GM21786 (cell line): Measurements from ENCODE around the gene SPAG16.
"Not testable (repeated sequence)": the region's sequence is repeated elsewhere in the genome, so short reads cannot be mapped to it uniquely, and the experiment has no call there.

ENCODE experiments used
- ATAC-seq: cut with Tn5 transposase; IDR thresholded peaks from one replicate; pipeline ENCODE4 v1.9.1; 2021; ENCODE audit not compliant: unreplicated experiment

The SPAG16 gene

DNA sequence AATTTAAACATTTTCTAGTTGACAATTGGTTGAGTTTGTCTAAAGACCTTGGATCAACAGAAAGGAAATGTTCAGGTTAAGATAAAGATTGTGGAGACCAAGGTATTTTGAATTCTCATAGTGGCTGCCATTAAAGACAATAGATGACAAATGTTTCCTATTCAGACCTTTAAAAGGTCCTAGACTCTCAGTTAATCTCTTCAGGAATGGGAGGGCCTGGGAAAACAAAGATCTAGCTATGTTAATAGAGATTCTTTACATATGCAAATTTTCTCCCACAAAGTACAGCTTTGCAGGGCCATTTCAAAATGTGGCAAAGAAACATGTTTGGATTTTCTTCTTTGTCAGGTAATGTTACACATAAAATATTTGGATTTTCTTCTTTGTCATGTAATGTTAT lies 403.9 kb downstream of the SPAG16 start:
- ATAC-seq, result no peak

DNA sequence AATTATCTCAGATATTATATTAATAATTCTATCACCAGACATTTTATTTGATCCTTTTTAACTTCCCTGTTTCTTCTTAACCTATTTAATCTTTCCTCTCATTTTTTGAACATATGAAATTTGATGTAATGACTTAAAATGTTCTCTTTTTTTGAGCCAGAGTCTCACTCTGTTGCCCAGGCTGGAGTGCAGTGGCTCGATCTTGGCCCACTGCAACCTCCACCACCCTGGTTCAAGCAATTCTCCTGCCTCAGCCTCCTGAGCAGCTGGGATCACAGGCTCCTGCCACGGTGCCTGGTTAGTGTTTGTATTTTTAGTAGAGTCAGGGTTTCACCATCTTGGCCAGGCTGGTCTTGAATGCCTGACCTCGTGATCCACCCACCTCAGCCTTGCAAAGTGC lies 404.6 kb downstream of the SPAG16 start:
- ATAC-seq, result not testable (repeated sequence)

DNA sequence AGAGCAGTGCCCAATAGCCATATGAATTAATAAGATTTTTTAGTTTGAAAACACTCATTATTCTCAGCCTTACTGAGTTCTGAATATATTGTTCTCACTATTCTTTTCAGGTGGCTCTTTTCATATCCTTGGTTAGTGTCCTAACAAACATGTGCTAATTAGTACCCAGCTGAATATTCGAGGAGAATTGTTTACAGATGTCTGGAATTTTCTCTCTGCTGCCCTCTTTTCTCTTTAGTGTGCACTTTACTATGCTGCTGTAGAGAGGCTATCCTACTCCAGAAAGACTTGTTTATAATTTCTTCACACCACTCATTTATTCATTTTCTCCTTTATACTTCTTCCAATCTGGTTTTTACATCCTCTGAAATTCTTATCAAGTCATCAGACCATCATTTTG lies 405.3 kb downstream of the SPAG16 start:
- ATAC-seq, result no peak

DNA sequence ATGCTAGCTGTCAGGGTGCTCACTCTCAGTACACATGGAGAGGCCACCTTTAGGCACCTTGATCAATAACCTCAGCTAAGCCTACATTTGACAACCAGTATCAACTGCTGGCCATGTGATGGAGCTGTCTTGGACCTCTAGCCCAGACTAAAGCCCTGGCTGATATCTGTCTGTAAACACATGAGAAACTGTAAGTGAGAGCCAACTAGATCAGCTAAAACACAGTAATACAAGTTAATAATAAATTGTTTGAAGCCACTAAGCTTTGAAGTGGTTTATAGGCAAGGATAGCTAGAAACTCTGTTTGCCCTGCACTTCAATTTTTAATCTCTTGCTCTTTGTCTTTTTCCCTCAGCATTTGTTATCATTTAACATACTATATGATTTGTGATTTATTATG lies 407.1 kb downstream of the SPAG16 start:
- no peak for ATAC-seq

DNA sequence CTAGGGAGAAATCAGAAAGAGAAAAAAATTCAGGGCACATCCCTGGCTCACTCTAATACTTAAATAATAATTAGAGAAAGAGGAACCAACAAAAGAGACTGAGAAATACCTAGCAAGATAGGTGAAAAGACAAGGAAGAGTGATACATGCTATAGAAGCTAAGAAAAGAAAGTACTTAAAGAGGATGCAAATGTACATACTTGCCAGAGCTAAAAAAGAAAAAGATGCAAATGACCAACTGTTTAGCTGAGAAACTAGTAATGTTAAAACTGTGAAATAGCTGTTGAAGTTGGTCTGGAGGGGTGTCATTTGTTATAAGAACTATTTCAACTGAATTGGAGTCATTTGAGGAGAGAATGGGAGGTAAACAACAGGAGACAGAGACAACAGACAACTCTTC lies 412.2 kb downstream of the SPAG16 start:
- ATAC-seq, result no peak

DNA sequence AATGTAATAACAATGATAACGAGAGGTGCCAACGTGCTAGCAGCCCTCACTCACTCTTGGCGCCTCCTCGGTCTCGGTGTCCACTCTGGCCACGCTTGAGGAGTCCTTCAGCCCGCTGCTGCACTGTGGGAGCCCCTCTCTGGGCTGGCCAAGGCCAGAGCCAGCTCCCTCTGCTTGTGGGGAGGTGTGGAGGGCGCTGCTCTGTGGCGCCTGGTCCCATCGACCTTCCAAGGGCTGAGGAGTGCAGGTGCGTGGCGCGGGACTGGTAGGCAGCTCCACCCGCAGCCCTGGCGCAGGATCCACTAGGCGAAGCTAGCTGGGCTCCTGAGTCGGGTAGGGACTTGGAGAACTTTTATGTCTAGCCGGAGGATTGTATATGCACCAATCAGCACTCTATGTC lies 417.1 kb downstream of the SPAG16 start:
- ATAC-seq, result not testable (repeated sequence)

DNA sequence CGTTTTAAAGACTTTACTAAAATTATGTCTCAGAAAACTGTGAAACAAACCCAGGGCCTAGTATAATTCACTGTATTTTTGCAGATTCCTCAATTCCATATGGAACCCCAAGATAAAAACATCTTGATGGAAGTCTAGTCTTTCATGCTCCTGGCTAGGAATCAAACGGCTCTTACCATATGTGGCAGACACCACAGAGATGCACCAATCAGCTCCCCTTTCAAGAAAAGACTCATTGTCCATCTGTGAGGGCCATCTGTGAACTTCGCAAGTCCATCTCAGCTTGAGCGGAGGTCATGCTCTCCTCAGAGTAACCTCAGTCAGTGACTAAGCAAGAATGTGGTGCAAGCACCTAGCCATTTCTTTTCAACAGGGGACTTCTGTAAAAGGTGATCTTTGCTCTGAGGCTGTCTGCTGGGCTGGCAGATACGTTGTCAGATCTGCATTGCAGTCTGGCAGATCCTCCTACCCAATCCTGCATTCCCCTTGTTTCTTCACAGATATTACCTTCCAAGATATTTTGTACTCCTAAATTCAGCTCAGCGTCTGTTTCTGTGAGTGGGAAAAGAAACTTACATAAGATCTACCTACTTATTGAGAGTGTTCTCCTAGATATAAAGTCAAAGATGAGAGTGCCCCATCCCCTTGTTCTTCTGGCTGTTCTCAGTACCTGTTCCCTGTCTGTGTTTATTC lies 419.3 kb downstream of the SPAG16 start:
- no peak for ATAC-seq

DNA sequence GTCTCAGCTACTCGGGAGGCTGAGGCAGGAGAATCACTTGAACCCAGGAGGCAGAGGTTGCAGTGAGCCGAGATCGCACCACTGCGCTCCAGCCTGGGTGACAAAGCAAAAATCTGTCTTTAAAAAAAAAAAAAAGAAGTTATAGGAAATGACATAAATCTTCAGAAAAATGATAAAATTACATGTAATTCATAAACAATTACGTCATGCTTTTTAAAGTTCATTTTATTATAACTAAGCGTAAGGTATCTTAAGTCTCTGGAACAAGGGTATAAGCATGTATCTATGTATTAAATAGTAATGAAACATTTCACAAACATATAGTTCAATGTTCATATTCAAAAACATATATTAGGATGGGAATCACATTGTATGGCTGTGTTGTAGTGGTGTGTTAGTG lies 425.9 kb downstream of the SPAG16 start:
- no peak for ATAC-seq

DNA sequence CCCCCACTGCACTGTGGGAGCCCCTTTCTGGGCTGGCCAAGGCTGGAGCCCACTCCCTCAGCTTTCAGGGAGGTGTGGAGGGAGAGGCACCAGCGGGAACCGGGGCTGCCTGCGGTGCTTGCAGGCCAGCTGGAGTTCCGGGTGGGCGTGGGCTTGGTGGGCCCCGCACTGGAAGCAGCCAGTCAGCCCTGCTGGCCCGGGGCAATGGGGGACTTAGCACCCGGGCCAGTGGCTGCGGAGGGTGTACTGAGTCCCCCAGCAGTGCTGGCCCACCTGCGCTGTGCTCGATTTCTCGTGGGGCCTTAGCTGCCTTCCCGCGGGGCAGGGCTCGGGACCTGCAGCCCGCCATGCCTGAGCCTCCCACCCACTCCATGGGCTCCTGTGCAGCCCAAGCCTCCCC lies 434.1 kb downstream of the SPAG16 start:
- not testable (repeated sequence) for ATAC-seq

DNA sequence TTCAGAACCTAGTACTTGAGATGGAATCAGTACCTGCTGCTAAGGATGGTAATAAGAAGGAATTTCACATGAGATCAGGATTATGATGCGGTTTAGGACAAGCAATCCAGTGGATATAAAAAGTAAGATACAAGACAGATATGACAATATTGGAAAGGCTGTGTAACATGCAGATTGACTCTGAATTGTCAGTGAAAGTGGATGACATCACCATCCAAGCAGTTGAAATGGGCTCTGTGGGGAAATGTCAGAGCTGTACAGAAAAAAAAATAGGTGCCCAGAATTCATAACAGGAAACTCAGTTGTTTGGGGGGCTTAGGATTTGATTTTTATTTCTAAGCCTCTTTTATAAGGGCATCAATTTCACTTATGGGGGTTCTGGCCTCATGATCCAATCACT lies 438.3 kb downstream of the SPAG16 start:
- no peak for ATAC-seq

DNA sequence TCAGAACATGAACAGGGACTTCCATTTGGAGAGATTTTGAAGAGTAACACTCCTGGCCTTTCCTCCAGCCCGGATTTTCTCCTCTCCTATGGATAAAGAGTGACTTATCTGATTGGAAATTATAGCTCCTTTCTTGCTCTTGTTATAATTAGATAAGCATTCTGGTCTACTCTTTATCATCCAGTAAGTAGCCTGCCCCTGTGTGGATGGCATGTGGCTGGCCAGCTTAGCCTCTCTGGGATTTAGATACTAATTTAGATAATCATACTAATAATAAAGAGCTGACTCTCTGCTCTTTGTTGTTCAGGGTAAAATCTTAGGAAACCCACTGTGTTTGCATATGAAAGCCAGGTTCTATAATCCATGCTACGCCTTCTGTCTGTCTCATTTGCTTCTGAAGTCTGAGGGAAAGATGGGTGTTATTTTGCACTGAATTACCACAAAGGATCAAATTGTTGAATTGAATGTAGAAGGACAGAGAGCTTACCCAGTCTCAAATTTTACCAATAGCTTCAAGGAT lies 438.8 kb downstream of the SPAG16 start:
- ATAC-seq, result no peak

DNA sequence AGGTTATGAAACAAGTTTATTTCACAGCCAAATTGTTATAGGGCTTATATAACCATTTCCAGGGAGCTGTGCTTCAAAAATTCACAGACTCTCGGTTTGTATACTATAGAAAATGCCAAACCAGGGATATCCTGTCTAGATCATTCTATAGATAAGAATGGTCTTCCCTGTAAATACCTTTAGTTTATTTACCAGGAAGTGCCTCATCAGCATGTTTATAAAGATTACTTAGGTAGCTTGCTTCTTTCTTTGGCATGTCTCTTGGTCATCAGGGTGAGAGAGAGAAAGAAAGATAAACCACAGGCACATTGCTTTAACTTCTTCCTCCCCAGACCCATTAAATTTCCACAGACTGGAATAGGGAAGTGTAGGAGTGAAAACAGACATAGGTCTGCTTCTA lies 439.4 kb downstream of the SPAG16 start:
- ATAC-seq, result no peak

DNA sequence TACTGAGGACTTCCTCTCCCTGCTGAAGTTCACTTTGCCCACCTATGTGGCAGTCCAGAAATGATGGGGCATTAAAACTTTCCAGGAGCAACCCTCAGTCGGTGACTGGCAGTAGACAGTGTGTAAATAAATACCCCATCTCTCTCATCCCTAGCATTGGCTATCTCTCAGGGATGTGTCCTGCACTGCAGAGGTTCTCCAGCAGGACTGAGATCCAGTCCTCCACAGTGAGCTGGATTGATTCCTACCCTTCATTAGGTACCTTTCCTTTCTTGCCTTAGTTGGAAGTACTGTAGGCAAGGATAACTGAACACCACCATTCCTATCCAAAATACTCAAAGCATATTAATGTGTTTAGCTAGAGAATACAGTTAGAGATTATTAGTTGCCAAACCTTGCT lies 441.8 kb downstream of the SPAG16 start:
- ATAC-seq, result no peak

DNA sequence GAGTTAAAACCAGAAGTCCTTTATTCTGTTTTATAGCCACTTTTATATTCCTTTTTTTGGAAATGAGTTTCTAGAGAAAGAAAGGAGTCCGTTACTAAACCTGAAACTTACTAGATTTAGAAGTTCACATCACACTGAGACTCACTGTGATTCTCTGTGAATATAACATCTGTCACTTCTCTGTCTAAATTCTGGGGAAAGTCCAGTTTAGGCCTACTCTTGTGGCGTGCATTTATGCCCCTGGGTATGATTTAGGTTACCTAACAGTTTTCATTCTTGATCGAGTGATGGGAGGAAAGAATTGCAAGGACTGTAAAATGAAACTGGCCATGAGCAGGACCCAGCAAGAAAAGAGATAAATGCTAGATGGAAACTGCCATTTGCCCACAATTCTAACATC lies 449.6 kb downstream of the SPAG16 start:
- peak; percentile 93 for ATAC-seq

DNA sequence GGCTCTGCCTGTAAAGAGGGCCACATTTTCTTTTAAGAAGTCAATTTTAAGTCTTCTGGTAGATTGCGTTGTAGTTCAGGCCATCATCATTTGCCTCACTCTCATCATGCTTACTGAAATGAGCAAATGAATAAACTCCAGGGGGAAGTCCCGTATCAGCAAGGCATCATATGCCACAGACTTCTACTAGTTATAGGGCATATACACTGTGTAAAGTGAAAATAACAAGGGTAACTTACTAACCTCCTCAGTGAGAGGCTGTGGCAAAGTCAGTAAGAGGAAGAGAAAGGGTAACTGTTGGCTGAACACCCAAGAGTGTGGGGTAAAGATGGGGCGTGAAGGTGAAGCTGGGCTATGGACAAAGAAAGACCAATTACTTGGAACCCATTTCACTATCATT lies 456.2 kb downstream of the SPAG16 start:
- peak; percentile 98 for ATAC-seq

DNA sequence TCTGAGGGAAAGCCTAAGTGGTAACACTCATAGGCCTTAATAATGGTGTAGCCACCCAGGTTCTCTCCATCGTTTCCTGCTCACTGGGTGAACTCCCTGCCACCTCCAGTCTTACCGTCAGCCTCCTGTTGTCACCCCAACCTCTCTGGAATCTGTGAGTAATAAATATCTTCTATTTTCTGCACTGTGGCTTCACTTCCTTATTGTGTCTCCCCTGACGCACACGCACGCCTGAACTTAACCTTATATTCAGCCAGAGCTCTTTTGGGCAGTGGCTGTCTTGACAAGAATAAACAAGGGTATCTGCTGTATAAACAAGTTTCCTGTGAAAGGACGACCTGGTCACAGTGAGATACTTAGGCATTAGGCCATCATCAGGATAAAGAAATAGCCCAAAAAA lies 467.2 kb downstream of the SPAG16 start:
- peak; percentile 95 for ATAC-seq

DNA sequence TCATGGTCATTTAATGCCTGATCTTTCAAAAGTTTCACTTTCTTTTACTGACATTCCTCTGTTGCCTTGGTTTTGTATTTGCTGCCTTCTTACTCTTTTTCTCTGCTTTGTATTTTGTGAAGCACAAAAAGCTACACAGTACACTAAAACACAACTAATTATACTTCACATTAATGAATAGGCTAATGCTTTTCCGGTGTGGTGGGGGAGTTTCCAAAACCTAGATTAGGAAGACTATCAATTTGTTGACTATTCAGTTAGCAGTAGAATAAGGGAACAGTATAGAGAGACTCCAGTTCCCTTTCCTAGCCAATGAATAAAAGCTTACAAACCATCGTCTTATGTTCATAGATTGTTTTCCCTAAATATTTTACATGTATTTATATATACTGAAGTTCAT lies 468.3 kb downstream of the SPAG16 start:
- ATAC-seq, result no peak

DNA sequence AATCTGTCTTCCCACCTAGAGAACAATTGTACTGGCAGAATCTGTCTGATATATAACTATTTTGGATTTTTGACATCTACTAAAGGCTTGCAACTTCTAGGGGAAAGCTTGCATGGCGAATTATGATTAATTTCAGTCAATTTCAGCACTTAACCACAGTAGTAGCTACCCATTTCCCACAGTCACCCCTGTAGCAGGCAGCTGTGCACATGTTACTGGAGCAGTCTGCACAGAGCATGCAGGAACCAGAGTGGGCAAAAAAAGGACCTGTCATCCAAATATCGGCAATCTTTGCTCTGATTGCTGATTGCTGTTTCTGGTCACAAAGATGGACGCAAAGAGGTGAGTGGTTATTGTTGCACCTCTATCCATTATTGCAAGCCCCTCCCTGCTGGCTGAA lies 473.3 kb downstream of the SPAG16 start:
- ATAC-seq, result no peak

DNA sequence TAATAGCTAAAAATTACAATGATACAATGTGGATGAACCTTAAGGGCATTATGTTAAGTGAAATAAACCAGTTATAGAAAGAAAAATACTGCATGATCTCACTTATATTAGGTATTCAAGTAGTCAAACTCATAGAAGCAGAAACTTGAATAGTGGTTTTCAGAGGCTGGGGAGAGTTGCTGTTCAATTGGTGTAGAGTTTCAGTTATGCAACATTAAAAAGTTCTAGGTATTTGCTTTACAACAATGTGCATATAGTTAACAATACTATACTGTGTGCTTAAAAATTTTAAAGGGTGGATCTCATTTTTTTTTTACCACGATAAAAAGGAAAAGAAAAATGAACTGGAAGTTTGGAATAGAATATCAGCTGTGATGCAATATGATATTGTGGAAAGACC lies 479.1 kb downstream of the SPAG16 start:
- ATAC-seq, result no peak

DNA sequence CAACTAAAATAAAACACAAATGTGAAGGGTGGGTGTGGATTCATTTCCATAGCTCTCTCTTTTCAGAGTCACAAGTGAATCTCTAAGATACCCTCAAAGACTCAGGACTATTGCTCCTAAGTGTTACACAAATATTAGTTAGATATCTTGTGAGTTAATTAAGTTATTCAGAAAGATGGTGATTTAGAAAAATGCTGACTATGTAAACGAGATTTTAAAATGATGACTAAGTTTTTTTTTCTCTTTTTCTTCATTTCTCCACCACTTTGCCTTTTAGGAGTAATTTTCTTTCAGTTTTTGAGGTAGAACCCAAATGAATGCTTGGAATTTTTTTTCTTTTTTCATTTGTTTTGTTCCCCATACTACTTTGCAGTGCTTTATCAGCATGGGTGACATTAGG lies 479.7 kb downstream of the SPAG16 start:
- no peak for ATAC-seq

DNA sequence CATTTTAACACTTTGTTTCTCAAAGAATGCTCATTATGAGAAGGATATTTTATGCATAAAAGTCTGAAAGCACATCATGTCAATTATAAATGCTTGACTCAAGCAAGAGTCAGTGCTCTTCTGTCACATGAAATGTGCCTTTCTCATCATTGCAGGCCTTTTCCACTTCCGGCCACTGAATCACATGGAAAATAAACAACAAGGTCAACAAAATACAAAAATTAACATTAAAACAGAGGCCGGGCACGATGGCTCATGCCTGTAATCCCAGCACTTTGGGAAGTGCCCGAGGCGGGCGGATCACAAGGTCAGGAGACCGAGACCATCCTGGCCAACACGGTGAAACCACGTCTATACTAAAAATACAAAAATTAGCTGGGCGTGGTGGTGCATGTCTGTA lies 480.6 kb downstream of the SPAG16 start:
- no peak for ATAC-seq

DNA sequence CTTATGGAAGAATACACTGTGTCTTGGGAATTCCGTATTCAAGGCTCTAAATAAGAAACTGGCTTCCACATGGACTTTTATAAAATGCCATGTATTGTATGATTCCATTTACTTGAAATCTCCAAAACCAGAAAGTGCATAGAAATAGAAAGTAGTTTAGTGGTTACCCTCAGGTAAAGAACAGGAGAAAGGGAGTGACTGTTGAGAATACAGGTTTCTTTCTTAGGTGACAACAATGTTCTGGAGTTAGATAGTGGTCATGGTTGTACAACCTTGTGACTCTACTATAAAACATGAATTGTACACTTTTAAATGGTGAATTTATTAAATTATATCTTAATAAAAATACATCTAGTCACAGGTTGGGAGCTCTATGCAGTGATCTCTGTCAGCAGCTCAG lies 481.8 kb downstream of the SPAG16 start:
- peak; percentile 41 for ATAC-seq

DNA sequence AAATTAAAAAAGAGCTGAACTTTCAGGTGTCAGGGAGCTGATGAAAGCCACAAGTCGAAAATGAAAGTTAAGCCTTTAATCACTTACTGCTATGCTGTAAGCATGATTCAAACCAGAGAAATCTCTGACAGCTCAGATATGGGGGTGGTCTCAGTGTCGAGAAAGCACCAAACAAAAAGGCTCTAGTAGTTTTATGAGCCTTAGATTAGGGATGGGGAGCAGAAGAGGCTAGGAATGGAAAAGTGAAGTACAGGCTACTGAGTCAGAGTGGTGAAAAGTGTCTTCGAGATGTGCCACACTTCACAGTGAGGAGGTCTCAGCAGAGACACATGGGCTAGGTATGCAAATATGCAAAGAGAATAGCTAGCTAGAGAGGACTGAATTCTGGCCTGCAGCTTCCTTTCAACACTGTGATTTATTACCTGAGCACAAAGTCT lies 482.2 kb downstream of the SPAG16 start:
- ATAC-seq, result peak; percentile 97
